Measurements from ENCODE around the gene TDG.
"Not testable (repeated sequence)": the region's sequence is repeated elsewhere in the genome, so short reads cannot be mapped to it uniquely, and the experiment has no call there.

Gene TDG

GRCh38 chr12:104023710-104024109 lies 58.0 kb downstream of the TDG start:
- no peak for DNase-seq

GRCh38 chr12:104024348-104024747 lies 58.7 kb downstream of the TDG start:
- no peak for DNase-seq

- no peak for DNase-seq
These were observed 60.1 kb downstream of the TDG start for GRCh38 chr12:104025771-104026170.

- peak; percentile 66 for DNase-seq
These were observed 61.3 kb downstream of the TDG start for GRCh38 chr12:104026841-104027599.

GRCh38 chr12:104030596-104030995 lies 64.9 kb downstream of the TDG start:
- DNase-seq: not testable (repeated sequence)

- DNase-seq: not testable (repeated sequence)
These were observed 70.5 kb downstream of the TDG start for GRCh38 chr12:104036143-104036542.
